ENCODE data around the gene MAP2K2.

DNA sequence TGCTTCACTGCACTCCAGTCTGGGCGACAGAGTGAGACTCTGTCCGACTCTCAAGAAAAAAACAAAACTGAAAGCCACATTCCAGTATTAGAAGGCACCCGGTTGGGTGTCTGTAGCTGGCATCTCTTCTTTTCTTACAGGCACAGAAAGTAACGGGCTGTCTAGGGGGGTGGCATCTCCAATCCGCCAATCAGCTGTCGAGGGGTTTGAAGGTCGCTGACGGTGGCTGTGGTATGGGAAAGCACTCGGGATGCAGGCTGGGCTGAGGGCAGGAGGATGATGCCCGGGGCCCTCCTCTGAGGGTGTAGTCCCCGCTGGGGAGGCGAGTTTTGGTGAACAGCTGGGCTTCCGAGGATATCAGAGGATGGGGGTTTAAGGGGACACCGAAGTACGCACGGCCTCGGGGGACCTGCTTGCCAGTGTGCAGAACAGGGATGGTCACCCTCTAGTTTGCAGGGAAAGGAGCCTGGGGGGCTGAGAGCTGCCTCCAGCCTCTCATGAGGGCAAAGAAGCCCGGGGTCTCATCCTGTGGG, 30.2 kb downstream of the MAP2K2 start:
- no peak for TF ChIP-seq ZNF70 (CRISPR knock-in tag; IDR thresholded peaks at IDR 0.05)
- TF ChIP-seq GLIS3 (CRISPR knock-in tag; IDR thresholded peaks at IDR 0.05): no peak
- no peak for TF ChIP-seq PPARA (CRISPR knock-in tag; IDR thresholded peaks at IDR 0.05; ENCODE audit: borderline replicate concordance)
- TF ChIP-seq, protein P1, sequence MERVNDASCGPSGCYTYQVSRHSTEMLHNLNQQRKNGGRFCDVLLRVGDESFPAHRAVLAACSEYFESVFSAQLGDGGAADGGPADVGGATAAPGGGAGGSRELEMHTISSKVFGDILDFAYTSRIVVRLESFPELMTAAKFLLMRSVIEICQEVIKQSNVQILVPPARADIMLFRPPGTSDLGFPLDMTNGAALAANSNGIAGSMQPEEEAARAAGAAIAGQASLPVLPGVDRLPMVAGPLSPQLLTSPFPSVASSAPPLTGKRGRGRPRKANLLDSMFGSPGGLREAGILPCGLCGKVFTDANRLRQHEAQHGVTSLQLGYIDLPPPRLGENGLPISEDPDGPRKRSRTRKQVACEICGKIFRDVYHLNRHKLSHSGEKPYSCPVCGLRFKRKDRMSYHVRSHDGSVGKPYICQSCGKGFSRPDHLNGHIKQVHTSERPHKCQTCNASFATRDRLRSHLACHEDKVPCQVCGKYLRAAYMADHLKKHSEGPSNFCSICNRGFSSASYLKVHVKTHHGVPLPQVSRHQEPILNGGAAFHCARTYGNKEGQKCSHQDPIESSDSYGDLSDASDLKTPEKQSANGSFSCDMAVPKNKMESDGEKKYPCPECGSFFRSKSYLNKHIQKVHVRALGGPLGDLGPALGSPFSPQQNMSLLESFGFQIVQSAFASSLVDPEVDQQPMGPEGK (CRISPR knock-in tag; IDR thresholded peaks at IDR 0.05; ENCODE audit: borderline replicate concordance): no peak
- no peak for TF ChIP-seq RARB (CRISPR knock-in tag; IDR thresholded peaks at IDR 0.05)
- TF ChIP-seq, protein P2, sequence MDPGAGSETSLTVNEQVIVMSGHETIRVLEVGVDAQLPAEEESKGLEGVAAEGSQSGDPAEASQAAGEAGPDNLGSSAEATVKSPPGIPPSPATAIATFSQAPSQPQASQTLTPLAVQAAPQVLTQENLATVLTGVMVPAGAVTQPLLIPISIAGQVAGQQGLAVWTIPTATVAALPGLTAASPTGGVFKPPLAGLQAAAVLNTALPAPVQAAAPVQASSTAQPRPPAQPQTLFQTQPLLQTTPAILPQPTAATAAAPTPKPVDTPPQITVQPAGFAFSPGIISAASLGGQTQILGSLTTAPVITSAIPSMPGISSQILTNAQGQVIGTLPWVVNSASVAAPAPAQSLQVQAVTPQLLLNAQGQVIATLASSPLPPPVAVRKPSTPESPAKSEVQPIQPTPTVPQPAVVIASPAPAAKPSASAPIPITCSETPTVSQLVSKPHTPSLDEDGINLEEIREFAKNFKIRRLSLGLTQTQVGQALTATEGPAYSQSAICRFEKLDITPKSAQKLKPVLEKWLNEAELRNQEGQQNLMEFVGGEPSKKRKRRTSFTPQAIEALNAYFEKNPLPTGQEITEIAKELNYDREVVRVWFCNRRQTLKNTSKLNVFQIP (CRISPR knock-in tag; IDR thresholded peaks at IDR 0.05; ENCODE audit: borderline replicate concordance, low read depth): no peak
